Neural progenitor cell (in vitro differentiated cells): ENCODE measurements around the gene F10. TPM values are rescaled to one million over a fixed set of nuclear protein-coding genes. Genes with fewer than 3 reads are reported as not detected.
"Not testable (repeated sequence)": the region's sequence is repeated elsewhere in the genome, so short reads cannot be mapped to it uniquely, and the experiment has no call there.

Source experiments
- DNase-seq: peaks from one replicate; pipeline ENCODE4 v3.0.0-alpha.2; 2016; ENCODE audit warnings: low spot score
- H2AFZ ChIP-seq: fragments of 200-600 bp; sonication (generic); replicated peaks from 2 replicates; pipeline ENCODE4 v1.6.1; 2016; ENCODE audit warnings: antibody characterized with exemption
- H3F3A ChIP-seq: fragments of 200-600 bp; sonication (generic); 2 replicates; pipeline ENCODE4 v1.6.1; 2016; ENCODE audit warnings: antibody characterized with exemption, low read depth
- H3K27ac ChIP-seq: fragments of 200-600 bp; sonication (generic); 2 replicates; pipeline ENCODE4 v1.5.1; 2016; ENCODE audit warnings: mild to moderate bottlenecking
- H3K27me3 ChIP-seq: fragments of 200-600 bp; sonication (generic); 2 replicates; pipeline ENCODE4 v1.6.1; 2016; ENCODE audit warnings: mild to moderate bottlenecking, moderate library complexity
- H3K36me3 ChIP-seq: fragments of 200-600 bp; sonication (generic); 2 replicates; pipeline ENCODE4 v1.5.1; 2016
- H3K4me1 ChIP-seq: fragments of 200-600 bp; sonication (generic); 2 replicates; pipeline ENCODE4 v1.6.1; 2016; ENCODE audit warnings: mixed run types
- H3K4me2 ChIP-seq: fragments of 200-600 bp; sonication (generic); 2 replicates; pipeline ENCODE4 v1.6.1; 2016
- H3K4me3 ChIP-seq: fragments of 200-600 bp; sonication (generic); 2 replicates; pipeline ENCODE4 v1.5.1; 2016
- H3K79me2 ChIP-seq: fragments of 200-600 bp; sonication (generic); 2 replicates; pipeline ENCODE4 v1.6.1; 2016; ENCODE audit warnings: low read depth
- H3K9ac ChIP-seq: fragments of 200-600 bp; sonication (generic); 2 replicates; pipeline ENCODE4 v1.6.1; 2016
- H3K9me3 ChIP-seq: fragments of 200-600 bp; sonication (generic); 2 replicates; pipeline ENCODE4 v1.5.1; 2016; ENCODE audit warnings: low read depth
- H4K20me1 ChIP-seq: fragments of 200-600 bp; sonication (generic); 2 replicates; pipeline ENCODE4 v1.6.1; 2016; ENCODE audit warnings: low read depth
- H3K27ac Mint-ChIP-seq: 3 replicates; pipeline ENCODE4 v1.8.0; 2021; ENCODE audit warnings: mixed read lengths
- H3K27me3 Mint-ChIP-seq: 2 replicates; pipeline ENCODE4 v1.8.0; 2022; ENCODE audit warnings: low read depth, mild to moderate bottlenecking, inconsistent platforms, moderate library complexity, mixed read lengths; ENCODE audit not compliant: insufficient read depth
- H3K36me3 Mint-ChIP-seq: 3 replicates; pipeline ENCODE4 v1.8.0; 2021; ENCODE audit warnings: mixed read lengths
- H3K4me1 Mint-ChIP-seq: 3 replicates; pipeline ENCODE4 v1.8.0; 2021; ENCODE audit warnings: mixed read lengths
- H3K4me3 Mint-ChIP-seq: 3 replicates; pipeline ENCODE4 v1.8.0; 2021; ENCODE audit warnings: mild to moderate bottlenecking, moderate library complexity, mixed read lengths
- H3K9me3 Mint-ChIP-seq: 3 replicates; pipeline ENCODE4 v1.8.0; 2020; ENCODE audit warnings: mixed read lengths
- EZH2 ChIP-seq: fragments of 200-600 bp; sonication (generic); IDR thresholded peaks from 2 replicates; pipeline ENCODE4 v1.6.1; 2017; ENCODE audit warnings: antibody characterized with exemption, mild to moderate bottlenecking, moderate library complexity
- EZH2phosphoT487 ChIP-seq: fragments of 200-600 bp; sonication (generic); IDR thresholded peaks from 2 replicates; pipeline ENCODE4 v1.6.1; 2017; ENCODE audit warnings: antibody characterized with exemption
- total RNA-seq: library from RNA; depleted of rRNA; stranded (reverse); fragments of >200 nt; gene quantifications from 2 replicates; pipeline ENCODE4 v1.2.3, GENCODE V29; 2015; ENCODE audit warnings: low replicate concordance
- TF ChIP-seq, protein P1 (sequence below): fragments of 200-600 bp; sonication (generic); IDR thresholded peaks from 2 replicates; pipeline ENCODE4 v1.5.1; 2017; ENCODE audit warnings: antibody characterized with exemption, mild to moderate bottlenecking

Gene F10
- total RNA-seq, 1 donor from 2014 or later: 2.0 TPM

DNA sequence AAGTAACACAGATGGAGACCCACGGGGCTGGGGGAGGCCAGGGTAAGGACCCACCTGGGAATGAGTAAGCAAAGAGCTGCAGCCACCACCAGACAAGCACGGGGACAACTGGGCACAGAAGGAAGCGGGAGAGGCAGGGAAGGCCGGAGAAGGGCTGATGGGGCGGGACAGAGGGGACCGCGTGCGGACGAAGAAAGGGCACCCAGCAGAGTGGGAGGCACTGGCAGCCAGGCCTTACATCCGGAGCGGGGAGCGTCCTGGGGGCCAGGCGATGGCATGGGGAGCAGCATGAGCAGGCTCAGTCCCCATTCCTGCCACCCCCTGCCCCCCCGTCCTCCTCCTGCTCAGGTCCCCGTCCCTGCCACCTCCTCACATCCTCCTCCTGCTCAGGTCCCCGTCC is 38.8 kb downstream of the F10 start:
- Mint-ChIP-seq H3K27me3 (peaks cover 10% of the 10 kb centered on the region), H3K36me3 (no peaks in the 10 kb centered on the region), H3K9me3 (no peaks in the 10 kb centered on the region), H3K4me3 (peak overlapping the region; percentile 30), H3K4me1 (peaks cover 30% of the 10 kb centered on the region), H3K27ac (peak overlapping the region; percentile 42)
- Histone ChIP-seq H3K27ac (no peak overlapping the region), H3K4me1 (peaks cover 24% of the 10 kb centered on the region), H4K20me1 (no peaks in the 10 kb centered on the region), H3K27me3 (peaks cover 19% of the 10 kb centered on the region), H3K9ac (no peak overlapping the region), H3K4me3 (no peak overlapping the region), H3K36me3 (no peaks in the 10 kb centered on the region), H3K4me2 (no peak overlapping the region), H3K79me2 (no peaks in the 10 kb centered on the region), H3F3A (peaks cover 14% of the 10 kb centered on the region), H3K9me3 (no peaks in the 10 kb centered on the region), H2AFZ (peak overlapping the region; percentile 10)
- no peak for DNase-seq
- no peak for TF ChIP-seq EZH2phosphoT487
- TF ChIP-seq, protein P1, sequence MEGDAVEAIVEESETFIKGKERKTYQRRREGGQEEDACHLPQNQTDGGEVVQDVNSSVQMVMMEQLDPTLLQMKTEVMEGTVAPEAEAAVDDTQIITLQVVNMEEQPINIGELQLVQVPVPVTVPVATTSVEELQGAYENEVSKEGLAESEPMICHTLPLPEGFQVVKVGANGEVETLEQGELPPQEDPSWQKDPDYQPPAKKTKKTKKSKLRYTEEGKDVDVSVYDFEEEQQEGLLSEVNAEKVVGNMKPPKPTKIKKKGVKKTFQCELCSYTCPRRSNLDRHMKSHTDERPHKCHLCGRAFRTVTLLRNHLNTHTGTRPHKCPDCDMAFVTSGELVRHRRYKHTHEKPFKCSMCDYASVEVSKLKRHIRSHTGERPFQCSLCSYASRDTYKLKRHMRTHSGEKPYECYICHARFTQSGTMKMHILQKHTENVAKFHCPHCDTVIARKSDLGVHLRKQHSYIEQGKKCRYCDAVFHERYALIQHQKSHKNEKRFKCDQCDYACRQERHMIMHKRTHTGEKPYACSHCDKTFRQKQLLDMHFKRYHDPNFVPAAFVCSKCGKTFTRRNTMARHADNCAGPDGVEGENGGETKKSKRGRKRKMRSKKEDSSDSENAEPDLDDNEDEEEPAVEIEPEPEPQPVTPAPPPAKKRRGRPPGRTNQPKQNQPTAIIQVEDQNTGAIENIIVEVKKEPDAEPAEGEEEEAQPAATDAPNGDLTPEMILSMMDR: no peak
- no peak for TF ChIP-seq EZH2

DNA sequence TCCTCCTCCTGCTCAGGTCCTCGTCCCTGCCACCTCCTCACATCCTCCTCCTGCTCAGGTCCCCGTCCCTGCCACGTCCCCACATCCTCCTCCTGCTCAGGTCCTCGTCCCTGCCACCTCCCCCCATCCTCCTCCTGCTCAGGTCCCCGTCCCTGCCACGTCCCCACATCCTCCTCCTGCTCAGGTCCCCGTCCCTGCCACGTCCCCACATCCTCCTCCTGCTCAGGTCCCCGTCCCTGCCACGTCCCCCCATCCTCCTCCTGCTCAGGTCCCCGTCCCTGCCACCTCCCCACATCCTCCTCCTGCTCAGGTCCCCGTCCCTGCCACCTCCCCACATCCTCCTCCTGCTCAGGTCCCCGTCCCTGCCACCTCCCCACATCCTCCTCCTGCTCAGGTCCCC is 39.4 kb downstream of the F10 start:
- H3K4me3 Mint-ChIP-seq, H3K27ac ChIP-seq, H3K9ac ChIP-seq, H3K36me3 Mint-ChIP-seq, H4K20me1 ChIP-seq, H3K27ac Mint-ChIP-seq, H3K4me2 ChIP-seq, H2AFZ ChIP-seq, H3K9me3 Mint-ChIP-seq, H3K9me3 ChIP-seq, H3K36me3 ChIP-seq, H3K4me3 ChIP-seq, H3K79me2 ChIP-seq, DNase-seq, H3K27me3 Mint-ChIP-seq: not testable (repeated sequence)
- Histone ChIP-seq H3K27me3 (peaks cover 19% of the 10 kb centered on the region), H3F3A (peaks cover 12% of the 10 kb centered on the region), H3K4me1 (peaks cover 24% of the 10 kb centered on the region)
- peaks cover 30% of the 10 kb centered on the region for H3K4me1 Mint-ChIP-seq

DNA sequence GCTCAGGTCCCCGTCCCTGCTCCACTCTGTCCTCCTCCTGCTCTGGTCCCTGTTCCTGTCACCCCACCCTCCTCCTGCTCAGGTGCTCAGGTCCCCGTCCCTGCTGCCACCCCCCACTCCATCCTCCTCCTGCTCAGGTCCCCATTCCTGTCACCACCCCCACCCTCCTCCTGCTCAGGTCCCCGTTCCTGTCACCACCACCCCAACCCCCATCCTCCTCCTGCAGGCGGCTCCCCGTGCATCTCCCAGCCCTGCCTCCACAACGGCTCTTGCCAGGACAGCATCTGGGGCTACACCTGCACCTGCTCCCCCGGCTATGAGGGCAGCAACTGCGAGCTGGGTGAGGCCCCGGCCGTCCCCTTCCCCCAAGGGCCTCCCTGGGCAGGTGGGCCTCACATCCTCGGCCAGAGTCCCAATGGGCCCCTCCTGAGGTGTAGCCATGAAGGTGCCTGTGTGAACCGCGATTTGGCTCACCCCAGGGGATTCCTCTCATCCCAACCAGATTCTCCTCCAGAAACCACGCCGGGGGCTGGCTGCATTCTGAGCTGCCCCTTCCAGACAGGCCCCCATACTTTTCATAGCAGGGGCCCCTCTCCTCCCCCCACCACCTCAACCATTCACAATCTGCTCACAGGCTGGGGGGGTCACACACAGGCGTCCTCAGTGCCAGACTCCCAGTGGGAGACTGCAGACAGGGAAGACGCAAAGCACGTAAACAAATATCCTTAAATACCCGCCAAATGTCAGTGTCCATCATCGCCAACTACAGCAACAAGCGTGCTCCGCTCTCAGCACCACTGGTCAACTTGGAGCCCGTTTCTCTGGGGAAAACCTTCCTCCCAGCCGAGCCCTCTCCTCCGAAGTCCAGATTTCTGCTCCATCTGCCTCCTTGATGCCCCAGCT is 40.4 kb downstream of the F10 start:
- Histone ChIP-seq H3K4me2 (no peak overlapping the region), H4K20me1 (no peaks in the 10 kb centered on the region), H3K27me3 (peaks cover 19% of the 10 kb centered on the region), H3K9me3 (no peaks in the 10 kb centered on the region), H2AFZ (no peak overlapping the region), H3K9ac (no peak overlapping the region), H3K27ac (no peak overlapping the region), H3K36me3 (no peaks in the 10 kb centered on the region), H3K4me3 (no peak overlapping the region), H3K79me2 (no peaks in the 10 kb centered on the region), H3F3A (peaks cover 8% of the 10 kb centered on the region), H3K4me1 (peaks cover 24% of the 10 kb centered on the region)
- no peak for DNase-seq
- peaks cover 10% of the 10 kb centered on the region for H3K27me3 Mint-ChIP-seq
- H3K4me3 Mint-ChIP-seq: no peak overlapping the region
- TF ChIP-seq EZH2 (no peak), EZH2phosphoT487 (no peak)
- TF ChIP-seq, protein P1: no peak
- H3K9me3 Mint-ChIP-seq: no peaks in the 10 kb centered on the region
- H3K4me1 Mint-ChIP-seq: peaks cover 28% of the 10 kb centered on the region
- peak overlapping the region; percentile 30 for H3K27ac Mint-ChIP-seq
- peaks cover 4% of the 10 kb centered on the region for H3K36me3 Mint-ChIP-seq

DNA sequence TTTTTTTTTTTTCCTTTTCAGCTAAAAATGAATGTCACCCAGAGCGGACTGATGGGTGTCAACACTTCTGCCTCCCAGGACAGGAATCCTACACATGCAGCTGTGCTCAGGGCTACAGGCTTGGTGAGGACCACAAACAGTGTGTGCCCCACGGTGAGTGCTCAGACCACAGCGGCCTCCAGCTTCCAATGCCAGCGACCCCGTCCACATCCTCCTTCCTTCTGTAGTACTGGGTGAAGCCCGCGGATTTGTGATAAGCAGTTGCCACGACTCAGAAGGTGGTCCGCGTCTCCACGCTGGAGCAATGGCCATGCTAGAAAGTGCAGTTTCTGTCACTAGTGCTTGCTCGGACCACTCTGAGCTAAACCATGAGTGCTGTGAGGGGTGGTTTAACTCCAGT is 41.9 kb downstream of the F10 start:
- DNase-seq: no peak
- no peak overlapping the region for H3K4me2 ChIP-seq

More for the DNA sequence above, 41.9 kb downstream of the F10 start:
- peaks cover 20% of the 10 kb centered on the region for H3K4me1 Mint-ChIP-seq
- peaks cover 9% of the 10 kb centered on the region for H3F3A ChIP-seq
- H3K9me3 Mint-ChIP-seq: peaks cover 4% of the 10 kb centered on the region
- peaks cover 19% of the 10 kb centered on the region for H3K27me3 ChIP-seq
- no peaks in the 10 kb centered on the region for H3K79me2 ChIP-seq
- H3K4me3 Mint-ChIP-seq: no peak overlapping the region
- no peak for TF ChIP-seq EZH2phosphoT487
- TF ChIP-seq, protein P1: no peak
- no peak for TF ChIP-seq EZH2
- H3K27ac ChIP-seq: no peak overlapping the region
- H2AFZ ChIP-seq: no peak overlapping the region
- no peaks in the 10 kb centered on the region for H3K9me3 ChIP-seq
- H3K27me3 Mint-ChIP-seq: peaks cover 10% of the 10 kb centered on the region
- no peak overlapping the region for H3K4me3 ChIP-seq
- peaks cover 11% of the 10 kb centered on the region for H3K36me3 Mint-ChIP-seq
- peaks cover under 1% of the 10 kb centered on the region for H4K20me1 ChIP-seq
- no peaks in the 10 kb centered on the region for H3K36me3 ChIP-seq
- peak overlapping the region; percentile 72 for H3K27ac Mint-ChIP-seq
- H3K9ac ChIP-seq: no peak overlapping the region
- peaks cover 12% of the 10 kb centered on the region for H3K4me1 ChIP-seq
